Adrenal gland (tissue), 12 donors: ENCODE data around the gene KRTAP15-1. TPM values are rescaled to one million over a fixed set of nuclear protein-coding genes. Genes with fewer than 3 reads are reported as not detected.

Experiments used
- DNase-seq, 7 donors: peaks; one replicate each; pipeline ENCODE4 v3.0.0-alpha.2; 2019 to 2020
- H3K27ac ChIP-seq, 5 donors: fragments of 200-600 bp; sonication (generic) in 4 of 5; 1 replicate in 3 of 5; 2 replicates in 2 of 5; pipeline versions ENCODE4 v1.5.1 to v1.8.0; 2016 to 2020; ENCODE audit warnings: mild to moderate bottlenecking in 1 of 5
- H3K27me3 ChIP-seq: fragments of 200-600 bp; 2 replicates; pipeline ENCODE4 v1.8.0; 2021
- H3K36me3 ChIP-seq, 2 donors: fragments of 200-600 bp; replicated peaks in 1 of 2; 1 replicate in 1 of 2; 2 replicates in 1 of 2; pipeline versions ENCODE4 v1.5.1 to v1.8.0; 2018 to 2022
- H3K4me1 ChIP-seq, 2 donors: fragments of 200-600 bp; replicated peaks in 1 of 2; 1 replicate in 1 of 2; 2 replicates in 1 of 2; pipeline versions ENCODE4 v1.5.1 to v1.8.0; 2018 to 2021
- H3K4me3 ChIP-seq, 4 donors: fragments of 200-600 bp; sonication (generic) in 3 of 4; one replicate each; pipeline ENCODE4 v1.5.1; 2016 to 2018
- H3K9me3 ChIP-seq, 3 donors: fragments of 200-600 bp; sonication (generic) in 1 of 3; replicated peaks in 1 of 3; 1 replicate in 2 of 3; 2 replicates in 1 of 3; pipeline versions ENCODE4 v1.5.1 to v1.8.0; 2016 to 2021
- POLR2A ChIP-seq, 2 donors: fragments of 450-650 bp; IDR thresholded peaks; one replicate each; pipeline ENCODE4 v1.6.1; 2017; ENCODE audit warnings: antibody characterized with exemption in 2 of 2, mild to moderate bottlenecking in 2 of 2, moderate library complexity in 1 of 2
- WGBS, 4 donors: extraction: QIAGEN DNeasy Blood & Tissue Kit in 2 of 4; methylation state at CpG; one replicate each; pipeline versions ENCODE4 v1.1.5 to v1.1.7; 2013 to 2017; 5-methylcytosine and 5-hydroxymethylcytosine counted together
- intact Hi-C, 2 donors: fragments of 100-400 bp; cut with DNase I; formaldehyde crosslinking; loops; one replicate each; pipeline versions ENCODE4 v1.14.1 to v1.15.0; 2022 to 2023
- polyA plus RNA-seq, 3 donors: library from polyadenylated mRNA; stranded (reverse); fragments of 200-250 nt in 2 of 3; fragments of 350-450 nt in 1 of 3; fragmentation: Illumina TruSeq in 1 of 3; extraction: RNeasy Lipid Tissue Mini Kit (QIAGEN cat#74804) in 1 of 3; gene quantifications; one replicate each; pipeline ENCODE4 v1.2.3, GENCODE V29; 2013 to 2014
- total RNA-seq, 9 donors: library from RNA; depleted of rRNA in 4 of 9; stranded (reverse); fragments of >200 nt in 4 of 9; fragments of 120-200 nt in 1 of 9; fragmentation: NEBNext Ultra II Directional in 1 of 9; extraction: Animal tissue kit (Norgen Biotek cat#: 25700) in 1 of 9; gene quantifications; one replicate each; pipeline versions ENCODE4 v1.1.0 to v1.2.4, GENCODE V29; 2013 to 2023
- TF ChIP-seq, protein P1 (sequence below), 6 experiments: fragments of 450-650 bp in 4 of 6; fragments of 200-600 bp in 2 of 6; sonication (generic) in 1 of 6; IDR thresholded peaks; 1 replicate in 5 of 6; 2 replicates in 1 of 6; pipeline versions ENCODE4 v1.5.1 to v1.8.0; 2016 to 2021; ENCODE audit warnings: antibody characterized with exemption in 6 of 6, mild to moderate bottlenecking in 2 of 6, moderate library complexity in 1 of 6
- donor health status: healthy with polysubstance abuse.
- donor health status: Bipolar disorder and iron deficiency.
- donor health status: DM: yes; HTN: yes; CAD: no.
- donor health status: DM: no; HTN: no; CAD: no.
- donor health status: DM: no; HTN: no; CAD: no.
- donor health status: DM: yes; HTN: yes; CAD: no.

The KRTAP15-1 gene
- total and polyA plus RNA-seq, 12 donors: not detected

DNA sequence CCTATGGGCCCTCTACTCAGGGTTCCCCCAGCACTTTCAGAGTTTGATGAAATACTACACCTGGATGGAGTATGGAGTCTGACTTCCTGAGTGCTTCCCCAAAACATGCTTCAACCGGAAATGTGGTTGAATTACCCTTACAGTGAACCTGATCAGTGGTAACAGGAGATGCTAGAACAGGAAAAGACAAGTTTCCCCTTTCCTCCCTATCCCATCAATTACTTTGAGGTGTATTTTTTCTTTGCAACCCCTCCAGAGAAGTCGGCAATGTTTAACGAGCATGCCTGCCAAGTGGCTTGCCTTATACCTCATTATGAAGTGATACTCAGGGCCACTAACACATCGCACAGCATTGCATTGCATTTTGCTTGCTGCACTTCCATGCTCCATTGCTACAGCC, 7.0 kb downstream of the KRTAP15-1 start:
- Histone ChIP-seq H3K9me3 (no peaks in the 10 kb centered on the region), H3K4me3 (no peak overlapping the region), H3K27ac (no peak overlapping the region), H3K36me3 (no peaks in the 10 kb centered on the region), H3K27me3 (no peaks in the 10 kb centered on the region), H3K4me1 (no peaks in the 10 kb centered on the region)
- intact Hi-C loops: no loop called here
- no peak for TF ChIP-seq POLR2A (IDR thresholded peaks at IDR 0.05)
- TF ChIP-seq, protein P1, sequence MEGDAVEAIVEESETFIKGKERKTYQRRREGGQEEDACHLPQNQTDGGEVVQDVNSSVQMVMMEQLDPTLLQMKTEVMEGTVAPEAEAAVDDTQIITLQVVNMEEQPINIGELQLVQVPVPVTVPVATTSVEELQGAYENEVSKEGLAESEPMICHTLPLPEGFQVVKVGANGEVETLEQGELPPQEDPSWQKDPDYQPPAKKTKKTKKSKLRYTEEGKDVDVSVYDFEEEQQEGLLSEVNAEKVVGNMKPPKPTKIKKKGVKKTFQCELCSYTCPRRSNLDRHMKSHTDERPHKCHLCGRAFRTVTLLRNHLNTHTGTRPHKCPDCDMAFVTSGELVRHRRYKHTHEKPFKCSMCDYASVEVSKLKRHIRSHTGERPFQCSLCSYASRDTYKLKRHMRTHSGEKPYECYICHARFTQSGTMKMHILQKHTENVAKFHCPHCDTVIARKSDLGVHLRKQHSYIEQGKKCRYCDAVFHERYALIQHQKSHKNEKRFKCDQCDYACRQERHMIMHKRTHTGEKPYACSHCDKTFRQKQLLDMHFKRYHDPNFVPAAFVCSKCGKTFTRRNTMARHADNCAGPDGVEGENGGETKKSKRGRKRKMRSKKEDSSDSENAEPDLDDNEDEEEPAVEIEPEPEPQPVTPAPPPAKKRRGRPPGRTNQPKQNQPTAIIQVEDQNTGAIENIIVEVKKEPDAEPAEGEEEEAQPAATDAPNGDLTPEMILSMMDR (IDR thresholded peaks at IDR 0.05): no peak
- no peak for DNase-seq
- 25 to 44% (median 36%) methylated on average over 4 of the region's 4 CpGs for WGBS, 4 donors

DNA sequence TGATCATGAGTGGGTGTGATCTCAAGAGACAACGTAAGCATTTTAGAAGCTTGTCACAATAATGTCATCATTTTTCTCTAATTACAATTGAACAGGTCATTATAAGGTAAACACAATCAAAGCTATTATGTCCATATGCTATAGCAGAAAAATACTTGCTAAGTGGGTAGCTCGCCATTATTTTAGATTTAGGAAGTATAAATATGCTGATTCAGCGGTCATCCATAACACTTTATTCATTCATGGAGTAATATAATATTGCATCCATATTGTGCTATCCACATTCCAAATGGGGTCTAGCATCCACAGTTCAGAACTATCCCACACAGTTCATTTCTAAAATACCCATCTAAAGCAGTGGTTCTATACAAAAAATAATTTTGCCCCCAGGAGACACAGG, 8.4 kb downstream of the KRTAP15-1 start:
- TF ChIP-seq, protein P1 (IDR thresholded peaks at IDR 0.05): no peak
- no peak for TF ChIP-seq POLR2A (IDR thresholded peaks at IDR 0.05)
- no peak for DNase-seq
- no peaks in the 10 kb centered on the region for H3K4me1 ChIP-seq
- H3K36me3 ChIP-seq: no peaks in the 10 kb centered on the region
- WGBS, 4 donors: 74 to 90% (median 83%) methylated on average over 3 of the region's 3 CpGs
- H3K27ac ChIP-seq: no peak overlapping the region
- H3K27me3 ChIP-seq: no peaks in the 10 kb centered on the region
- no peaks in the 10 kb centered on the region for H3K9me3 ChIP-seq
- intact Hi-C loops: no loop called here
- no peak overlapping the region for H3K4me3 ChIP-seq

DNA sequence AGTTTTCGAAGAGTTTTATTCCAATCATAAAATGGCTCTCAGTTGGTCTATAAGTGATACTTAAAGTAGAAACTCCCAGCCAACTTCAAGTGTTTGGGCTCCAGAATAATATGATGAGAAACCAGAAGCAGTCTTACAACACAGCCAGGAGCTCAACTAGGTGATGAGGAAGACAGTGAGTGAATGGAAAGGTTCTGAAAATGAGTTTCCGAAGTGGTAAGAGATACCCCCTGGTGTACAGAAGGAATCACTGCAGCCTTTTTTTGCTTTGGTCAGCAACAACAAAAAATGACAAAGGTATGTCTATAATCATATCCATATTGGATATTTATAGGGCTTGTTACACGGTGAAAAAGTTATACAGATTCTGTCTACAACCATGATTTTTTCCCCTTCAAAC, 23.6 kb downstream of the KRTAP15-1 start:
- no peaks in the 10 kb centered on the region for H3K4me1 ChIP-seq
- H3K27me3 ChIP-seq: no peaks in the 10 kb centered on the region
- TF ChIP-seq POLR2A (IDR thresholded peaks at IDR 0.05): no peak
- TF ChIP-seq, protein P1 (IDR thresholded peaks at IDR 0.05): peak in 2 of 6 experiments; percentile 9 to 24
- H3K36me3 ChIP-seq: no peaks in the 10 kb centered on the region
- no peak overlapping the region for H3K4me3 ChIP-seq
- no peak for DNase-seq
- H3K9me3 ChIP-seq: no peaks in the 10 kb centered on the region
- H3K27ac ChIP-seq: no peak overlapping the region
- WGBS, 4 donors: 40 to 60% (median 55%) methylated on average over 3 of the region's 3 CpGs
- intact Hi-C loops: no loop called here

DNA sequence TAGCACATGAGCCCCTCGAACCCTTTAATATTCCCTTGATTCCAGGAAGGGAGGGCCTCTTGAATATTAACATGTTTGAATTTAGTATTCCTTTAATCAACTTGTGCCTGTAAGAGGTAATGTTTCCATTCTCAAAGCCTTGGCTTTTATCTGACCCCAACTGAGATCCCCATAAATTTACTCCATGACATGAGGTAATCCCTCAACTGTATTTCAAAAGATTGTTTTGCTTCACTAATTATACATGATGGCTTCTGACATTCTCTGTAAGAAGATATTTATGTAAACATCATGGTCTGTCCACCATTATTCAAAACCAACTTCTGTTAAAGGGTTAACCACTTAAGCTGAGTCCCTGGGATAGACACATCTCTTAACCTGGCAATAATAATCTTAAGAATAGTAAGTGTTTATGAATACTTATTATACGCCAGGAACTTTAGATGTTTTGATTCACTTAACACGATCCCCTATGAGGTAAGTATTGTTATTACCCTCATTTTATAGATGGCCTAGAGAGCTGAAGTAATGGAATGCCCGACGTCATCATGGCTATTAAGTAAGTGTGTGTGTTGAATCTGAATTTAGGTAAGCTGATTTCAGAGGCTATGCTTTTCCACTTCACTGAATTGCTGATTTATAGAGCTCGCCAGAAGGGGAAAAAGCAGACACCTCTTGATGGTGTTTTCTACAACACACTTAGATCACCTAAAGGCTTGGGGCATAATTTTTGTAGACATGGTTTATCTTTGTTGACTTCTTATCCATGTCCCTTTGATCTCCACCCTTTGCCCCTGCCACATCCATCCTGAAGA, 29.0 kb downstream of the KRTAP15-1 start:
- Histone ChIP-seq H3K27ac (no peak overlapping the region), H3K27me3 (no peaks in the 10 kb centered on the region), H3K4me3 (no peak overlapping the region), H3K36me3 (no peaks in the 10 kb centered on the region), H3K9me3 (no peaks in the 10 kb centered on the region), H3K4me1 (no peaks in the 10 kb centered on the region)
- intact Hi-C loops: no loop called here
- no peak for DNase-seq
- no peak for TF ChIP-seq POLR2A (IDR thresholded peaks at IDR 0.05)
- TF ChIP-seq, protein P1 (IDR thresholded peaks at IDR 0.05): no peak
- 34 to 57% (median 42%) methylated on average over 6 of the region's 6 CpGs for WGBS, 4 donors
